IPS DF 6.9 (cell line): ENCODE data around the gene ABRACL.
"Not testable (repeated sequence)": the region's sequence is repeated elsewhere in the genome, so short reads cannot be mapped to it uniquely, and the experiment has no call there.

Experiments
- DNase-seq: peaks from one replicate; pipeline ENCODE4 v3.0.0-alpha.2; 2013; ENCODE audit warnings: low read depth, low spot score
- H3K27ac ChIP-seq: one replicate; pipeline ENCODE4 v1.5.1; 2013; ENCODE audit warnings: low read length, control low read depth
- H3K27me3 ChIP-seq: 2 replicates; pipeline ENCODE4 v1.6.1; 2013; ENCODE audit warnings: mild to moderate bottlenecking, low read length; ENCODE audit not compliant: control insufficient read depth, insufficient read depth
- H3K36me3 ChIP-seq: 2 replicates; pipeline ENCODE4 v1.6.1; 2013; ENCODE audit warnings: low read length; ENCODE audit not compliant: control insufficient read depth, insufficient read depth
- H3K4me1 ChIP-seq: 2 replicates; pipeline ENCODE4 v1.6.1; 2013; ENCODE audit warnings: low read length; ENCODE audit not compliant: control insufficient read depth, insufficient read depth
- H3K4me3 ChIP-seq: 2 replicates; pipeline ENCODE4 v1.5.1; 2013; ENCODE audit warnings: mild to moderate bottlenecking, low read length
- H3K9me3 ChIP-seq: 2 replicates; pipeline ENCODE4 v1.6.1; 2013; ENCODE audit warnings: low read length, inconsistent platforms; ENCODE audit not compliant: control insufficient read depth, insufficient read depth
- WGBS: extraction: QIAGEN DNeasy Blood & Tissue Kit; methylation state at CpG from one replicate; pipeline ENCODE4 v1.1.7; 2013; ENCODE audit warnings: mixed read lengths, missing lambda C conversion rate; ENCODE audit not compliant: insufficient read length, insufficient coverage; 5-methylcytosine and 5-hydroxymethylcytosine counted together

The ABRACL gene

GRCh38 chr6:139029470-139030227 is 1.1 kb downstream of the ABRACL start:
- H3K4me1 ChIP-seq: peaks cover 4% of the 10 kb centered on the region
- no peak overlapping the region for H3K27ac ChIP-seq
- WGBS: no CpG with 5 or more reads among the region's 44 CpGs
- H3K4me3 ChIP-seq: peak overlapping the region; percentile 80; the same call in 1 of the 2 replicates
- no peak for DNase-seq
- no peaks in the 10 kb centered on the region for H3K9me3 ChIP-seq
- H3K36me3 ChIP-seq: no peaks in the 10 kb centered on the region
- no peaks in the 10 kb centered on the region for H3K27me3 ChIP-seq

GRCh38 chr6:139030228-139030963 is 1.9 kb downstream of the ABRACL start:
- H3K36me3 ChIP-seq: no peaks in the 10 kb centered on the region; the same call in 1 of the 2 replicates
- WGBS: no CpG with 5 or more reads among the region's 9 CpGs
- no peaks in the 10 kb centered on the region for H3K9me3 ChIP-seq
- no peak for DNase-seq
- no peak overlapping the region for H3K27ac ChIP-seq
- peaks cover 4% of the 10 kb centered on the region for H3K4me1 ChIP-seq
- H3K4me3 ChIP-seq: no peak overlapping the region; the same call in 1 of the 2 replicates
- no peaks in the 10 kb centered on the region for H3K27me3 ChIP-seq

GRCh38 chr6:139037490-139037889 is 8.9 kb downstream of the ABRACL start:
- Histone ChIP-seq H3K27me3 (no peaks in the 10 kb centered on the region), H3K4me3 (no peak overlapping the region), H3K27ac (no peak overlapping the region), H3K4me1 (peaks cover 4% of the 10 kb centered on the region), H3K9me3 (no peaks in the 10 kb centered on the region), H3K36me3 (no peaks in the 10 kb centered on the region; the same call in 1 of the 2 replicates)
- no peak for DNase-seq
- WGBS: 100% methylated on average over 1 of the region's 5 CpGs

- Histone ChIP-seq H3K36me3 (no peaks in the 10 kb centered on the region; the same call in 1 of the 2 replicates), H3K4me1 (no peaks in the 10 kb centered on the region)
- no CpG with 5 or more reads among the region's 3 CpGs for WGBS
Observed at GRCh38 chr6:139044250-139044649, 15.7 kb downstream of the ABRACL start.

GRCh38 chr6:139047677-139048076 is 19.1 kb downstream of the ABRACL start:
- no peak overlapping the region for H3K4me3 ChIP-seq
- H3K27ac ChIP-seq: no peak overlapping the region
- DNase-seq: no peak
- no peaks in the 10 kb centered on the region for H3K27me3 ChIP-seq
- H3K9me3 ChIP-seq: no peaks in the 10 kb centered on the region
- WGBS: no CpG with 5 or more reads among the region's 3 CpGs
- no peaks in the 10 kb centered on the region for H3K36me3 ChIP-seq
- no peaks in the 10 kb centered on the region for H3K4me1 ChIP-seq

More at GRCh38 chr6:139044250-139044649, 15.7 kb downstream of the ABRACL start:
- no peaks in the 10 kb centered on the region for H3K27me3 ChIP-seq
- DNase-seq: no peak
- no peaks in the 10 kb centered on the region for H3K9me3 ChIP-seq
- no peak overlapping the region for H3K4me3 ChIP-seq
- no peak overlapping the region for H3K27ac ChIP-seq

GRCh38 chr6:139048912-139049311 is 20.4 kb downstream of the ABRACL start:
- not testable (repeated sequence) for H3K36me3 ChIP-seq, H3K27ac ChIP-seq, H3K4me1 ChIP-seq, H3K27me3 ChIP-seq, H3K4me3 ChIP-seq, DNase-seq, H3K9me3 ChIP-seq
- WGBS: no CpG with 5 or more reads among the region's 4 CpGs

- WGBS: no CpG with 5 or more reads among the region's 5 CpGs
- not testable (repeated sequence) for H3K27ac ChIP-seq, H3K4me3 ChIP-seq, H3K9me3 ChIP-seq, DNase-seq, H3K4me1 ChIP-seq, H3K27me3 ChIP-seq, H3K36me3 ChIP-seq
Observed at GRCh38 chr6:139050131-139050769, 21.7 kb downstream of the ABRACL start.

GRCh38 chr6:139050770-139051313 is 22.3 kb downstream of the ABRACL start:
- Histone ChIP-seq H3K27me3 (no peaks in the 10 kb centered on the region), H3K4me3 (no peak overlapping the region), H3K9me3 (no peaks in the 10 kb centered on the region), H3K36me3 (no peaks in the 10 kb centered on the region), H3K27ac (no peak overlapping the region), H3K4me1 (no peaks in the 10 kb centered on the region)
- no CpG with 5 or more reads among the region's 5 CpGs for whole genome bisulfite sequencing
- no peak for DNase-seq

- Histone ChIP-seq H3K36me3 (no peaks in the 10 kb centered on the region), H3K4me1 (no peaks in the 10 kb centered on the region), H3K27ac (no peak overlapping the region), H3K9me3 (no peaks in the 10 kb centered on the region), H3K4me3 (no peak overlapping the region), H3K27me3 (no peaks in the 10 kb centered on the region)
- WGBS: no CpG with 5 or more reads among the region's 5 CpGs
- no peak for DNase-seq
Observed at GRCh38 chr6:139051396-139052060, 23.0 kb downstream of the ABRACL start.

- Histone ChIP-seq H3K27me3 (no peaks in the 10 kb centered on the region), H3K27ac (no peak overlapping the region), H3K36me3 (no peaks in the 10 kb centered on the region), H3K4me1 (no peaks in the 10 kb centered on the region), H3K9me3 (no peaks in the 10 kb centered on the region), H3K4me3 (no peak overlapping the region)
- no CpG with 5 or more reads among the region's 3 CpGs for WGBS
- DNase-seq: no peak
Observed at GRCh38 chr6:139053382-139053781, 24.8 kb downstream of the ABRACL start.
